Psoas muscle (tissue), 8 donors: Measurements from ENCODE around the gene C2CD4B. TPM values are rescaled to one million over a fixed set of nuclear protein-coding genes. Genes with fewer than 3 reads are reported as not detected.

ENCODE experiments used
- ATAC-seq, 4 donors: fragments of 200-7000 bp; cut with Tn5 transposase; one replicate each; pipeline ENCODE4 v1.9.1; 2020; ENCODE audit warnings: moderate library complexity in 3 of 4, mild to moderate bottlenecking in 2 of 4
- DNase-seq, 2 donors: peaks; one replicate each; pipeline ENCODE4 v3.0.0-alpha.2; 2020
- H3K27ac ChIP-seq: fragments of 200-600 bp; one replicate; pipeline ENCODE4 v1.8.0; 2022
- H3K27me3 ChIP-seq, 3 donors: fragments of 200-600 bp in 1 of 3; one replicate each; pipeline versions ENCODE4 v1.6.1 to v1.8.0; 2013 to 2022; ENCODE audit warnings: low read length in 2 of 3, mild to moderate bottlenecking in 2 of 3, moderate library complexity in 1 of 3; ENCODE audit not compliant: insufficient read depth in 3 of 3
- H3K36me3 ChIP-seq, 2 donors: fragments of 200-600 bp in 1 of 2; one replicate each; pipeline versions ENCODE4 v1.6.1 to v1.8.0; 2013 to 2022; ENCODE audit warnings: low read depth in 1 of 2, mild to moderate bottlenecking in 1 of 2, moderate library complexity in 1 of 2; ENCODE audit not compliant: insufficient read depth in 1 of 2
- H3K4me1 ChIP-seq: fragments of 200-600 bp; one replicate; pipeline ENCODE4 v1.8.0; 2022
- H3K4me3 ChIP-seq: fragments of 200-600 bp; one replicate; pipeline ENCODE4 v1.8.0; 2022; ENCODE audit warnings: mild to moderate bottlenecking
- H3K9me3 ChIP-seq: fragments of 200-600 bp; one replicate; pipeline ENCODE4 v1.8.0; 2022
- WGBS, 3 donors: extraction: QIAGEN DNeasy Blood & Tissue Kit; methylation state at CpG; one replicate each; pipeline versions ENCODE4 v1.1.6 to v1.1.7; 2013; 5-methylcytosine and 5-hydroxymethylcytosine counted together
- intact Hi-C, 2 donors: fragments of 100-400 bp; cut with DNase I; formaldehyde crosslinking; loops; one replicate each; pipeline versions ENCODE4 v1.11.0 to v1.14.2; 2022
- polyA plus RNA-seq, 3 donors: library from polyadenylated mRNA; stranded (reverse); fragments of 200-250 nt; gene quantifications; one replicate each; pipeline ENCODE4 v1.2.3, GENCODE V29; 2013
- total RNA-seq, 4 donors: library from RNA; stranded (reverse); fragmentation: NEBNext Ultra II Directional in 2 of 4; extraction: Animal tissue kit (Norgen Biotek cat#: 25700) in 2 of 4; gene quantifications; one replicate each; pipeline versions ENCODE4 v1.2.1 to v1.2.4, GENCODE V29; 2021 to 2023
- TF ChIP-seq, protein P1 (sequence below): fragments of 200-600 bp; IDR thresholded peaks from one replicate; pipeline ENCODE4 v1.8.0; 2022; ENCODE audit warnings: antibody characterized with exemption
- donor health status: healthy with polysubstance abuse.
- donor health status: DM: no; HTN: no; CAD: no; lungs with moderate emphysema.
- donor health status: Bipolar disorder and iron deficiency.
- donor health status: healthy.
- donor health status: DM: yes; HTN: yes; CAD: no.
- donor health status: DM: no; HTN: no; CAD: no.
- donor health status: DM: no; HTN: no; CAD: no.
- donor health status: DM: yes; HTN: yes; CAD: no.

C2CD4B gene
- total and polyA plus RNA-seq, 7 donors = 0.17 to 8.6 (median 1.0) TPM

DNA sequence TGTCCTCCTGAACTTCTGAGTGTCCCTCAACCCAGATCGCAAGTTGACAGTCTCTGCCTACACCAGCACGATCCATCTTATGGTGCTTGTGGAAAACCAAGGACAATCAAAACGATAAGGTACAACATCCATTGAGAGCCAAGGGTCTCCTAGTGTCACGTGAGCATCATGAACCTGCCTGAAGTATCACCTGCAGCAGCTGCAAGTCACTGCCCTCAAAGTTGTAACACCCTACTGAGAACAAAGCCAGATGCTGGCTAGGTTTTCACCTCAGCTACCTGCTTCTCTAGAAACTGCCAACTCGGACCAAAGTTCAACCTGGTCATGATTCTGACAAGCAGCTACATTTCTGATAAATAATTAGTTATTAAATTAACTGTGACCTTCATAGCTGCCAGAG is 17.5 kb downstream of the C2CD4B start:
- Histone ChIP-seq H3K4me3 (no peak overlapping the region), H3K27me3 (no peaks in the 10 kb centered on the region), H3K27ac (no peak overlapping the region), H3K9me3 (no peaks in the 10 kb centered on the region), H3K36me3 (no peaks in the 10 kb centered on the region), H3K4me1 (no peaks in the 10 kb centered on the region)
- intact Hi-C loops = no loop called here
- no peak for ATAC-seq
- 78 to 87% (median 82%) methylated on average over 5 of the region's 5 CpGs for WGBS, 3 donors
- TF ChIP-seq, protein P1, sequence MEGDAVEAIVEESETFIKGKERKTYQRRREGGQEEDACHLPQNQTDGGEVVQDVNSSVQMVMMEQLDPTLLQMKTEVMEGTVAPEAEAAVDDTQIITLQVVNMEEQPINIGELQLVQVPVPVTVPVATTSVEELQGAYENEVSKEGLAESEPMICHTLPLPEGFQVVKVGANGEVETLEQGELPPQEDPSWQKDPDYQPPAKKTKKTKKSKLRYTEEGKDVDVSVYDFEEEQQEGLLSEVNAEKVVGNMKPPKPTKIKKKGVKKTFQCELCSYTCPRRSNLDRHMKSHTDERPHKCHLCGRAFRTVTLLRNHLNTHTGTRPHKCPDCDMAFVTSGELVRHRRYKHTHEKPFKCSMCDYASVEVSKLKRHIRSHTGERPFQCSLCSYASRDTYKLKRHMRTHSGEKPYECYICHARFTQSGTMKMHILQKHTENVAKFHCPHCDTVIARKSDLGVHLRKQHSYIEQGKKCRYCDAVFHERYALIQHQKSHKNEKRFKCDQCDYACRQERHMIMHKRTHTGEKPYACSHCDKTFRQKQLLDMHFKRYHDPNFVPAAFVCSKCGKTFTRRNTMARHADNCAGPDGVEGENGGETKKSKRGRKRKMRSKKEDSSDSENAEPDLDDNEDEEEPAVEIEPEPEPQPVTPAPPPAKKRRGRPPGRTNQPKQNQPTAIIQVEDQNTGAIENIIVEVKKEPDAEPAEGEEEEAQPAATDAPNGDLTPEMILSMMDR = no peak
- DNase-seq = no peak

DNA sequence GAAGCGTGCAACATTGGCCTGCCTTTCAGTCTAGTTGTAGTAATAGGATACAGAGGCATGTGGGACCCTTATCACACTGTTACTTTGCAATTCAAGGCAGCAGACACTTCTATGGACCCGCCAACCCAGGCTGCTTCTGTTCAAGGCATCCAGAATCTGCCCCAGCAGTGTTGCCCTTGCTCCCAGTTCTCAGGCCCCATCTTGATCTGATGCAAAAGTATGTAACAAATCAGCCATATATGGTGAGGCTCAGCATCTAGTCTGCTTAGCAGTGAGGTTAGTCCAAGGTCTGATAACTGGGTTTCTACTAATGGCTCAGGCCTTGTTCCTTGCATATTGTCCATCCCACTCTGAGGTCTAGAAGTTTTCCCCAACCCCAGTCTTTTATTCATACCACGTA is 17.9 kb downstream of the C2CD4B start:
- H3K27ac ChIP-seq = no peak overlapping the region
- WGBS, 3 donors = 96 to 99% (median 97%) methylated on average over 3 of the region's 3 CpGs
- ATAC-seq = no peak

DNA sequence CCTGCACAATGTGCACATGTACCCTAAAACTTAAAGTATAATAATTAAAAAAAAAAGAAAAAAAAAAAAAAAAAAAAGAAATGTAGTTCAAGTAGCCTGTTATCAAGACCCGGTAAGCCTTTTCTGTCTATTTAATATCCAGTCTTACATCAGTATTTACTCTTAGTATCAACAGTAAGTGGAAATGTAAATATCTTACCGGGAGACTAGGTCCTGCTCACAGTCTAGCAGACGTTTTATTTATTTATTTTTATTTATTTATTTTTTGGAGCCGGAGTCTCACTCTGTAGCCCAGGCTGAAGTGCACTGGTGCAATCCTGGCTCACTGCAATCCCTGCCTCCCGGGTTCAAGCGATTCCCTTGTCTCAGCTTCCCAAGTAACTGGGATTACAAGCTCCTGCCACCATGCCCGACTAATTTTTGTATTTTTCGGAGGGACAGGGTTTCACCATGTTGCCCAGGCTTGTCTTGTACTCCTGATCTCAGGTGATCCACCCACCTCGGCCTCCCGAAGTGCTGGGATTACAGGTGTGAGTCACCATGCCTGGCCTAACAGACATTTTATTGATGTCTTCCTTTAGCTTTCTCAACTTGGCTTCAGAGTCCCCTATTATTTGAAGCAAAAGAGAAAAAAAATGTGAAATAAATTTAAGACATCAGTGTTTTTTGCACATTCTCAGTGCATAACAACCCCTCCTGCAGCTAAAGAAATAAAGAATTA is 19.9 kb downstream of the C2CD4B start:
- Histone ChIP-seq H3K9me3 (no peaks in the 10 kb centered on the region), H3K4me1 (no peaks in the 10 kb centered on the region), H3K27ac (no peak overlapping the region), H3K36me3 (no peaks in the 10 kb centered on the region), H3K27me3 (no peaks in the 10 kb centered on the region), H3K4me3 (no peak overlapping the region)
- no peak for ATAC-seq
- WGBS, 3 donors = 90 to 93% (median 91%) methylated on average over 10 of the region's 10 CpGs
- intact Hi-C loops = no loop called here
- DNase-seq = no peak
- TF ChIP-seq, protein P1 = no peak

More for the DNA sequence above, 17.9 kb downstream of the C2CD4B start:
- H3K9me3 ChIP-seq = no peaks in the 10 kb centered on the region
- TF ChIP-seq, protein P1 = no peak
- no peak overlapping the region for H3K4me3 ChIP-seq
- DNase-seq = no peak
- no peaks in the 10 kb centered on the region for H3K36me3 ChIP-seq
- no peaks in the 10 kb centered on the region for H3K27me3 ChIP-seq
- no peaks in the 10 kb centered on the region for H3K4me1 ChIP-seq
- intact Hi-C loops = no loop called here

DNA sequence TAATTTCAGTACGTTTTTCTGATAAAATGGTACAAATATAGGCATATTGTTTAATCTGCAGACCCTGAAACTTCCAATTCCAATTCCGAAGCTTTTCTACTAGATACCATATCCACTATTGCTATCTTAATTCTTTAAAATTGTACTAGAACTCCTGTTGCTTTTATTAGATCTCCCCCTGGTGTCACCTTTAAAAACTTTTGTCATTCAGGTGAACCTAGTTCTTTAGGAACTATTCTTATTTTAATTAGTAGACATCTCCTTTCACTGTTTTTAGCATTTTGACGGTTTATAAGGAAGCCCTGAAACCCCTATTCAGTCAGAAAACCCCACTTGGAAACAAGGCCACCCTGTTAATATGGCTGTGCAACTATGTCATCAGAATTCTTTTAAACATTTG is 22.3 kb downstream of the C2CD4B start:
- Histone ChIP-seq H3K9me3 (no peaks in the 10 kb centered on the region), H3K27me3 (no peaks in the 10 kb centered on the region), H3K4me1 (no peaks in the 10 kb centered on the region), H3K36me3 (no peaks in the 10 kb centered on the region), H3K27ac (no peak overlapping the region), H3K4me3 (no peak overlapping the region)
- DNase-seq (no peak), ATAC-seq (no peak)
- 87 to 94% (median 93%) methylated on average over 3 of the region's 3 CpGs for WGBS, 3 donors
- intact Hi-C loops = no loop called here
- TF ChIP-seq, protein P1 = no peak
